Ascending aorta (tissue), 2 donors: ENCODE data around the gene CATSPERZ. TPM values are rescaled to one million over a fixed set of nuclear protein-coding genes. Genes with fewer than 3 reads are reported as not detected.

Experiments used
- DNase-seq, 2 donors: peaks; one replicate each; pipeline ENCODE4 v3.0.0-alpha.2; 2019; ENCODE audit warnings: low spot score in 2 of 2
- H3K27ac ChIP-seq, 2 donors: fragments of 200-600 bp; sonication (generic); one replicate each; pipeline ENCODE4 v1.5.1; 2016 to 2017; ENCODE audit warnings: mild to moderate bottlenecking in 1 of 2
- H3K27me3 ChIP-seq: fragments of 200-600 bp; sonication (generic); one replicate; pipeline ENCODE4 v1.5.1; 2017
- H3K36me3 ChIP-seq, 2 donors: fragments of 200-600 bp; sonication (generic); one replicate each; pipeline ENCODE4 v1.5.1; 2016
- H3K4me1 ChIP-seq, 2 donors: fragments of 200-600 bp; sonication (generic); one replicate each; pipeline ENCODE4 v1.5.1; 2016 to 2017; ENCODE audit warnings: mild to moderate bottlenecking in 1 of 2
- H3K4me3 ChIP-seq, 2 donors: fragments of 200-600 bp; sonication (generic); one replicate each; pipeline ENCODE4 v1.5.1; 2016 to 2017; ENCODE audit warnings: mild to moderate bottlenecking in 1 of 2
- H3K9me3 ChIP-seq, 2 donors: fragments of 200-600 bp; sonication (generic); one replicate each; pipeline ENCODE4 v1.5.1; 2016
- intact Hi-C: fragments of 100-400 bp; cut with DNase I; formaldehyde crosslinking; loops from one replicate; pipeline ENCODE4 v1.15.1; 2023
- total RNA-seq: library from RNA; depleted of rRNA; stranded (reverse); fragments of >200 nt; gene quantifications from one replicate; pipeline ENCODE4 v1.1.0, GENCODE V29; 2016
- TF ChIP-seq, protein P1 (sequence below), 3 experiments: fragments of 200-600 bp in 2 of 3; fragments of 450-650 bp in 1 of 3; sonication (generic) in 2 of 3; IDR thresholded peaks; one replicate each; pipeline ENCODE4 v1.5.1; 2016 to 2019; ENCODE audit warnings: antibody characterized with exemption in 3 of 3, mild to moderate bottlenecking in 1 of 3, moderate library complexity in 1 of 3

Gene CATSPERZ, protein sequence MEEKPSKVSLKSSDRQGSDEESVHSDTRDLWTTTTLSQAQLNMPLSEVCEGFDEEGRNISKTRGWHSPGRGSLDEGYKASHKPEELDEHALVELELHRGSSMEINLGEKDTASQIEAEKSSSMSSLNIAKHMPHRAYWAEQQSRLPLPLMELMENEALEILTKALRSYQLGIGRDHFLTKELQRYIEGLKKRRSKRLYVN
- not detected for total RNA-seq

DNA sequence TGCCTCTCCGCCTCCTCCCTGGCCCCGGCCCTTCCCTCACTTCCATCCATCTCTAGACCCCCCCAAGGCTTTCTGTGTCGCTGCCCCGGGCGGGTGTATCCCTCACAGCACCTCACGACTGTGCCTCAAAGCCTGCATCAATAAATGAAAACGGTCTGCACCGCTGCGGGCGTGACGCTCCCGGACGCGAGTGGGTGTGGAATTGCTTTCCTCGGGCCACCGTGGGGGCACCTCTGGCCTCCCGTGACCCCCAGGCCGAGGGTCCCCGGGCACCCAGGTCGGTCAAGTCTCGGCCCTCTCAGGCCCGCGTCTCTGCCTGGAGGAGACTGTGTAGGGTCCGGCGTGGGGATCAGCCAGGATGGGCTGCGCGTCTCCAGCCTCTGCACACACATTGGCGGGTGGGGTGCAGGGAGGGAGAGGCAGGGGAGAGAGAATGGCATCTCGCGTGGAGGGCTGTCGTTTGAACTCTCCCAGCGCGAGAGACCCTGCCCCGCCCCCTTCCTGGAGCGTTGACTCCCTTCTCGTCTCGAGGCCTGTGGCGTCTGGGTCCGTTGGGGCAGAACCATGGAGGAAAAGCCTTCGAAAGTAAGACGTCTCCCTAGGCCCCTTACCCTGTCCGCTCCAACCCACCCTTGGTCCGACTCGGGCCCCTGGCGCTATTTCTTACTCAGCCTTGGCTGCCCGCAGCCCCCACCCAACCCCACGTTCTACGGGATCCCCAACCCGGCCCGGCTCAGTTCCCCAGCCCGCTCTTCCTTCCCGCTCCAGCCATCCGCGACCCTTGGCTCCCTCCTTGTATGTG lies at the start of gene CATSPERZ:
Gene CATSPERZ, plus strand, starts transcription at position 512 of the 802 bp plus-strand sequence. Its CDS starts 53 bp downstream, at position 565.
- intact Hi-C loops = loop anchor here (5.0 kb wide), 1 partner anchor 73 kb away; the partner anchor contains the start of genes NUDT22 and TRPT1
- Histone ChIP-seq H3K27me3 (peaks cover 9% of the 10 kb centered on the region), H3K9me3 (no peaks in the 10 kb centered on the region), H3K36me3 (no peaks in the 10 kb centered on the region), H3K4me1 (peaks cover 11 to 19% of the 10 kb centered on the region in 2 donors), H3K4me3 (peak within 1 kb of the TSS; percentile 32 to 64), H3K27ac (no peak within 1 kb of the TSS)
- TF ChIP-seq, protein P1, sequence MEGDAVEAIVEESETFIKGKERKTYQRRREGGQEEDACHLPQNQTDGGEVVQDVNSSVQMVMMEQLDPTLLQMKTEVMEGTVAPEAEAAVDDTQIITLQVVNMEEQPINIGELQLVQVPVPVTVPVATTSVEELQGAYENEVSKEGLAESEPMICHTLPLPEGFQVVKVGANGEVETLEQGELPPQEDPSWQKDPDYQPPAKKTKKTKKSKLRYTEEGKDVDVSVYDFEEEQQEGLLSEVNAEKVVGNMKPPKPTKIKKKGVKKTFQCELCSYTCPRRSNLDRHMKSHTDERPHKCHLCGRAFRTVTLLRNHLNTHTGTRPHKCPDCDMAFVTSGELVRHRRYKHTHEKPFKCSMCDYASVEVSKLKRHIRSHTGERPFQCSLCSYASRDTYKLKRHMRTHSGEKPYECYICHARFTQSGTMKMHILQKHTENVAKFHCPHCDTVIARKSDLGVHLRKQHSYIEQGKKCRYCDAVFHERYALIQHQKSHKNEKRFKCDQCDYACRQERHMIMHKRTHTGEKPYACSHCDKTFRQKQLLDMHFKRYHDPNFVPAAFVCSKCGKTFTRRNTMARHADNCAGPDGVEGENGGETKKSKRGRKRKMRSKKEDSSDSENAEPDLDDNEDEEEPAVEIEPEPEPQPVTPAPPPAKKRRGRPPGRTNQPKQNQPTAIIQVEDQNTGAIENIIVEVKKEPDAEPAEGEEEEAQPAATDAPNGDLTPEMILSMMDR (IDR thresholded peaks at IDR 0.05) = no peak
- DNase-seq = peak in 1 of 2 donors; percentile 70

- Histone ChIP-seq H3K4me1 (peaks cover 19 to 29% of the 10 kb centered on the region in 2 donors), H3K27me3 (no peaks in the 10 kb centered on the region), H3K27ac (peak overlapping the region in 1 of 2 donors; percentile 20), H3K9me3 (no peaks in the 10 kb centered on the region), H3K36me3 (peaks cover 12 to 13% of the 10 kb centered on the region in 2 donors), H3K4me3 (peak overlapping the region; percentile 74 to 86)
- DNase-seq = no peak
- TF ChIP-seq, protein P1 (IDR thresholded peaks at IDR 0.05) = no peak
- intact Hi-C loops = loop anchor here (1.0 kb wide), 2 partner anchors 19 to 54 kb away; no protein-coding TSS in a partner anchor
These were observed 49.6 kb upstream of the CATSPERZ start for GRCh38 chr11:64250415-64251015.

- no peak for DNase-seq
- Histone ChIP-seq H3K4me3 (peak within 1 kb of the TSS; percentile 74 to 86), H3K27ac (peak within 1 kb of the TSS; percentile 53 to 68), H3K36me3 (peaks cover 17 to 19% of the 10 kb centered on the region in 2 donors), H3K9me3 (no peaks in the 10 kb centered on the region), H3K4me1 (peaks cover 15 to 29% of the 10 kb centered on the region in 2 donors), H3K27me3 (no peaks in the 10 kb centered on the region)
- intact Hi-C loops = loop anchor here (1.0 kb wide), 2 partner anchors 18 to 53 kb away; no protein-coding TSS in a partner anchor
- TF ChIP-seq, protein P1 (IDR thresholded peaks at IDR 0.05) = peak; percentile 67 to 82 (median 73)
These were observed 49.0 kb upstream of the CATSPERZ start, which contains the start of gene PLCB3 for GRCh38 chr11:64251016-64251752. Gene PLCB3, plus strand, starts transcription at chr11:64251530. Its CDS starts 120 bp downstream, at chr11:64251650.

- TF ChIP-seq, protein P1 (IDR thresholded peaks at IDR 0.05) = no peak
- DNase-seq = no peak
- peaks cover 22 to 24% of the 10 kb centered on the region in 2 donors for H3K36me3 ChIP-seq
- peak overlapping the region; percentile 53 to 68 for H3K27ac ChIP-seq
- no peaks in the 10 kb centered on the region for H3K9me3 ChIP-seq
- H3K4me3 ChIP-seq = peak overlapping the region; percentile 74 to 86
- intact Hi-C loops = loop anchor here (1.0 kb wide), 2 partner anchors 18 to 53 kb away; no protein-coding TSS in a partner anchor
- peaks cover 15 to 29% of the 10 kb centered on the region in 2 donors for H3K4me1 ChIP-seq
- no peaks in the 10 kb centered on the region for H3K27me3 ChIP-seq
These were observed 48.5 kb upstream of the CATSPERZ start for GRCh38 chr11:64251753-64252002.
